Right forelimb (tissue), 1 donor: ENCODE data around the gene BBC3.
"Not testable (repeated sequence)": the region's sequence is repeated elsewhere in the genome, so short reads cannot be mapped to it uniquely, and the experiment has no call there.

Experiments used
- DNase-seq: peaks from one replicate; pipeline ENCODE4 v3.0.0-alpha.2; 2018

BBC3 gene

GRCh38 chr19:47230921-47231214 is at the start of gene BBC3:
BBC3 (minus strand) TSS chr19:47231199; CDS start chr19:47228431, 2,768 bp downstream.
- DNase-seq: no peak

- DNase-seq: no peak
Measured at GRCh38 chr19:47280183-47280797, 49.3 kb upstream of the BBC3 start.

GRCh38 chr19:47276513-47276912 is 45.5 kb upstream of the BBC3 start:
- DNase-seq: not testable (repeated sequence)

GRCh38 chr19:47275791-47276461 is 44.9 kb upstream of the BBC3 start:
- DNase-seq: no peak

GRCh38 chr19:47274891-47275761 is 44.1 kb upstream of the BBC3 start:
- peak; percentile 66 for DNase-seq

GRCh38 chr19:47274071-47274890 is 43.3 kb upstream of the BBC3 start, which contains the start of gene INAFM1:
INAFM1 (plus strand) TSS chr19:47274885; CDS start chr19:47274920, 35 bp downstream.
- DNase-seq: peak; percentile 100

GRCh38 chr19:47273313-47274070 is 42.5 kb upstream of the BBC3 start:
- peak; percentile 94 for DNase-seq

GRCh38 chr19:47272448-47273312 is 41.7 kb upstream of the BBC3 start:
- no peak for DNase-seq

- no peak for DNase-seq
Measured at GRCh38 chr19:47271949-47272348, 41.0 kb upstream of the BBC3 start.

- DNase-seq: no peak
Measured at GRCh38 chr19:47270408-47270807, 39.4 kb upstream of the BBC3 start.

GRCh38 chr19:47269596-47269995 is 38.6 kb upstream of the BBC3 start:
- DNase-seq: no peak

- no peak for DNase-seq
Measured at GRCh38 chr19:47268028-47268427, 37.0 kb upstream of the BBC3 start.

GRCh38 chr19:47267350-47267759 is 36.4 kb upstream of the BBC3 start:
- no peak for DNase-seq

GRCh38 chr19:47266401-47266941 is 35.5 kb upstream of the BBC3 start:
- no peak for DNase-seq

- no peak for DNase-seq
Measured at GRCh38 chr19:47264629-47265028, 33.6 kb upstream of the BBC3 start.

GRCh38 chr19:47261946-47262793 is 31.2 kb upstream of the BBC3 start:
- not testable (repeated sequence) for DNase-seq

GRCh38 chr19:47260476-47260875 is 29.5 kb upstream of the BBC3 start:
- no peak for DNase-seq

GRCh38 chr19:47258895-47259555 is 28.0 kb upstream of the BBC3 start:
- DNase-seq: no peak

GRCh38 chr19:47258434-47258833 is 27.4 kb upstream of the BBC3 start:
- DNase-seq: no peak
